SK-N-MC (cell line): ENCODE data around the gene PCDHA11.
"Not testable (repeated sequence)": the region's sequence is repeated elsewhere in the genome, so short reads cannot be mapped to it uniquely, and the experiment has no call there.

ENCODE experiments used
- DNase-seq: peaks from one replicate; pipeline ENCODE4 v3.0.0-alpha.2; 2011; ENCODE audit warnings: low read depth, low spot score
- H3K27ac ChIP-seq: fragments of 200-600 bp; sonication (generic); 2 replicates; pipeline ENCODE4 v1.5.1; 2016; ENCODE audit warnings: mixed run types
- H3K36me3 ChIP-seq: fragments of 200-600 bp; sonication (generic); 2 replicates; pipeline ENCODE4 v1.6.1; 2017; ENCODE audit warnings: antibody characterized with exemption, low read length, mixed read lengths; ENCODE audit not compliant: insufficient read depth
- H3K4me3 ChIP-seq: fragments of 200-600 bp; sonication (generic); 2 replicates; pipeline ENCODE4 v1.5.1; 2016
- H3K9ac ChIP-seq: fragments of 200-600 bp; sonication (generic); 2 replicates; pipeline ENCODE4 v1.8.0; 2017; ENCODE audit warnings: mixed run types, mixed read lengths; ENCODE audit not compliant: insufficient read length
- H3K9me3 ChIP-seq: fragments of 200-600 bp; sonication (generic); 2 replicates; pipeline ENCODE4 v1.6.1; 2017; ENCODE audit warnings: low read depth, mild to moderate bottlenecking, antibody characterized with exemption, low read length, moderate library complexity, mixed read lengths
- EZH2 ChIP-seq: fragments of 200-600 bp; sonication (generic); IDR thresholded peaks from one replicate; pipeline ENCODE4 v1.6.1; 2017; ENCODE audit warnings: antibody characterized with exemption
- FOXP2 ChIP-seq: optimal IDR thresholded peaks from 2 replicates; pipeline ENCODE3; 2011; ENCODE audit warnings: mild to moderate bottlenecking, moderate library complexity; ENCODE audit not compliant: insufficient read depth; ENCODE audit errors: extremely low read length, control extremely low read depth
- POLR2AphosphoS5 ChIP-seq: IDR thresholded peaks from 2 replicates; pipeline ENCODE4 v1.6.1; 2012; ENCODE audit warnings: mild to moderate bottlenecking, low read depth, low read length, borderline replicate concordance

PCDHA11 gene, protein sequence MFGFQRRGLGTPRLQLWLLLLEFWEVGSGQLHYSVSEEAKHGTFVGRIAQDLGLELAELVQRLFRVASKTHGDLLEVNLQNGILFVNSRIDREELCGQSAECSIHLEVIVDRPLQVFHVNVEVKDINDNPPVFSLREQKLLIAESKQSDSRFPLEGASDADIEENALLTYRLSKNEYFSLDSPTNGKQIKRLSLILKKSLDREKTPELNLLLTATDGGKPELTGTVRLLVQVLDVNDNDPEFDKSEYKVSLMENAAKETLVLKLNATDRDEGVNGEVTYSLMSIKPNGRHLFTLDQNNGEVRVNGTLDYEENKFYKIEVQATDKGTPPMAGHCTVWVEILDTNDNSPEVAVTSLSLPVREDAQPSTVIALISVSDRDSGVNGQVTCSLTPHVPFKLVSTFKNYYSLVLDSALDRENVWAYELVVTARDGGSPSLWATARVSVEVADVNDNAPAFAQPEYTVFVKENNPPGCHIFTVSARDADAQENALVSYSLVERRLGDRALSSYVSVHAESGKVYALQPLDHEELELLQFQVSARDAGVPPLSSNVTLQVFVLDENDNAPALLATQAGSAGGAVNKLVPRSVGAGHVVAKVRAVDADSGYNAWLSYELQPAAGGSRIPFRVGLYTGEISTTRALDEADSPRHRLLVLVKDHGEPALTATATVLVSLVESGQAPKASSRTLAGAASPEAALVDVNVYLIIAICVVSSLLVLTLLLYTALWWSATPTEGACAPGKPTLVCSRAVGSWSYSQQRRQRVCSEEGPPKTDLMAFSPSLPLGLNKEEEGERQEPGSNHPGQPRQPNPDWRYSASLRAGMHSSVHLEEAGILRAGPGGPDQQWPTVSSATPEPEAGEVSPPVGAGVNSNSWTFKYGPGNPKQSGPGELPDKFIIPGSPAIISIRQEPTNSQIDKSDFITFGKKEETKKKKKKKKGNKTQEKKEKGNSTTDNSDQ

DNA sequence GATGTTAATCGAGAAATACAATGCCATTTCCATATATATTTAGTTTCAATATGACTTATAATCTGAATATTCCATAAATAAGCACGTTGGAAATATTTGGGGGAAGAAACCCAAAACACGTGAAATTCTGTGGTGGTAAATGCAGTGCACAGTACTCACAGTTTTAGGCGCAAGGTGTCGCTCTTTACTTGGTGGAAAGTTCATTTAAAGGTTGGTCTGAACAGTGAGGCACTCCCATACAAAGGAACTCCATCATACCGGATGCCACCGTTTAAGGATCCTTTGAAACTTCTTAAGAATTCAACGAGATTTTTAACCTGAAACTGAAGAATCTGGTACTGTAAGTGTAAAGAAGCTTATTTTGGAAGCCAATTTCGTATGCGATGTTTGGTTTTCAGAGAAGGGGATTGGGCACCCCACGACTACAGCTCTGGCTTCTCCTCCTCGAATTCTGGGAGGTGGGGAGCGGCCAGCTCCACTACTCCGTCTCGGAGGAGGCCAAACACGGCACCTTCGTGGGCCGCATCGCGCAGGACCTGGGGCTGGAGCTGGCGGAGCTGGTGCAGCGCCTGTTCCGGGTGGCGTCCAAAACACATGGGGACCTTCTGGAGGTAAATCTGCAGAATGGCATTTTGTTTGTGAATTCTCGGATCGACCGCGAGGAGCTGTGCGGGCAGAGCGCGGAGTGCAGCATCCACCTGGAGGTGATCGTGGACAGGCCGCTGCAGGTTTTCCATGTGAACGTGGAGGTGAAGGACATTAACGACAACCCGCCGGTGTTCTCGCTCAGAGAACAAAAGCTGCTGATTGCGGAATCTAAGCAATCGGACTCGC, at the start of gene PCDHA11:
Gene PCDHA11 (plus strand): TSS at position 237 of the 834 bp plus-strand sequence. CDS start 147 bp downstream, at position 384.
- no peak for DNase-seq
- no peaks in the 10 kb centered on the region for H3K36me3 ChIP-seq
- no peak within 1 kb of the TSS for H3K9ac ChIP-seq
- no peak within 1 kb of the TSS for H3K4me3 ChIP-seq
- H3K27ac ChIP-seq, result no peak within 1 kb of the TSS
- no peak for TF ChIP-seq POLR2AphosphoS5
- no peak for TF ChIP-seq EZH2
- no peaks in the 10 kb centered on the region for H3K9me3 ChIP-seq

DNA sequence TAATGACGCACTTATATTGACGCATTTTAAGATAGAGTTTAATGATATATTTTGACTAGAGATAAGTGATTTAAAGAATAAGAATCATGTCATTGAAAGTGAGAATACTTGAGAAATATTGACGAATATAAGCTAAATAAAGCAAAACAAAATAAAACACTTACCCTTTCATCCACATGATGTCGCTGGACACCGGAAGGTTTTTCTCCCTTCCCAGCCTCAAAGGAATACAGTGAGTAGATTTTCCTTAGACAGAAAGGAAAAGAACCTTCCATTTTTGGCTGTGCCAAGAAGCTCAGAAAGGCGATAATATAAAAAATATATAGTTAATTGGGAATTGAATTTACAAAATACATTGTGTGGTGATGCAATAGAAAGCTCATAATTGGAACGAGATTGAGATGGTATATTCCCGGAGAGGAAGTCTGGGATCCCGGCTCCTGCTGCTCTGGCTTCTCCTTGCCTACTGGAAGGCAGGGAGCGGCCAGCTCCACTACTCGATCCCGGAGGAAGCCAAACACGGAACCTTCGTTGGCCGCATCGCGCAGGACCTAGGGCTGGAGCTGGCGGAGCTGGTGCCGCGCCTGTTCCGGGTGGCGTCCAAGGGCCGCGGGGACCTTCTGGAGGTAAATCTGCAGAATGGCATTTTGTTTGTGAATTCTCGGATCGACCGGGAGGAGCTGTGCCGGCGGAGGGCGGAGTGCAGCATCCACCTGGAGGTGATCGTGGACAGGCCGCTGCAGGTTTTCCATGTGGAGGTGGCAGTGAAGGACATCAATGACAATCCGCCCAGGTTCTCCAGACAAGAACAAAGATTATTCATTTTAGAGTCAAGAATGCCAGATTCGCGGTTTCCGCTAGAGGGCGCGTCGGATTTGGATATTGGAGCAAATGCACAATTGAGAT, 47.1 kb upstream of the PCDHA11 start, which contains the start of gene PCDHA5:
Gene PCDHA5 (plus strand): TSS at position 239 of the 906 bp plus-strand sequence.
- no peaks in the 10 kb centered on the region for H3K9me3 ChIP-seq
- no peaks in the 10 kb centered on the region for H3K36me3 ChIP-seq
- DNase-seq, result peak; percentile 58
- peak within 1 kb of the TSS; percentile 86 for H3K9ac ChIP-seq
- no peak for TF ChIP-seq EZH2
- TF ChIP-seq FOXP2, result no peak
- no peak for TF ChIP-seq POLR2AphosphoS5
- H3K27ac ChIP-seq, result peak within 1 kb of the TSS; percentile 52; the same call in 1 of the 2 replicates
- H3K4me3 ChIP-seq, result peak within 1 kb of the TSS; percentile 87

DNA sequence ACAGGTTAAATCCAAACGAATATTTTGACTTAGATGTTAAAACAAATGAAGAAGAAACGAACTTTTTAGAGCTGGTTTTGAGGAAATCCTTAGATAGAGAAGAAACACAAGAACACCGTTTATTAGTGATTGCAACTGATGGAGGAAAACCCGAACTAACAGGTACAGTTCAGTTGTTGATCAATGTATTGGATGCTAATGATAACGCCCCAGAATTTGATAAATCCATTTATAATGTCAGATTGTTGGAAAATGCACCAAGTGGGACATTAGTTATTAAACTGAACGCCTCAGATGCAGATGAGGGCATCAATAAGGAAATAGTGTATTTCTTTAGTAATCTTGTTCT, 46.5 kb upstream of the PCDHA11 start:
- Histone ChIP-seq H3K27ac (no peak overlapping the region), H3K9ac (peak overlapping the region; percentile 86), H3K36me3 (no peaks in the 10 kb centered on the region), H3K9me3 (no peaks in the 10 kb centered on the region; the same call in 1 of the 2 replicates), H3K4me3 (peak overlapping the region; percentile 87)
- no peak for DNase-seq
- TF ChIP-seq POLR2AphosphoS5, result no peak
- TF ChIP-seq FOXP2, result no peak
- no peak for TF ChIP-seq EZH2

DNA sequence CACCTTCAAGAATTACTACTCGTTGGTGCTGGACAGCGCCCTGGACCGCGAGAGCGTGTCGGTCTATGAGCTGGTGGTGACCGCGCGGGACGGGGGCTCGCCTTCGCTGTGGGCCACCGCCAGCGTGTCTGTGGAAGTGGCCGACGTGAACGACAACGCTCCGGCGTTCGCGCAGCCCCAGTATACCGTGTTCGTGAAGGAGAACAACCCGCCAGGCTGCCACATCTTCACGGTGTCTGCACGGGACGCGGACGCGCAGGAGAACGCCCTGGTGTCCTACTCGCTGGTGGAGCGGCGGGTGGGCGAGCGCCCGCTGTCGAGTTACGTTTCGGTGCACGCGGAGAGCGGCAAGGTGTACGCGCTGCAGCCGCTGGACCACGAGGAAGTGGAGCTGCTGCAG, 45.8 kb upstream of the PCDHA11 start:
- not testable (repeated sequence) for H3K4me3 ChIP-seq, H3K9ac ChIP-seq, H3K9me3 ChIP-seq, H3K27ac ChIP-seq, H3K36me3 ChIP-seq, DNase-seq

DNA sequence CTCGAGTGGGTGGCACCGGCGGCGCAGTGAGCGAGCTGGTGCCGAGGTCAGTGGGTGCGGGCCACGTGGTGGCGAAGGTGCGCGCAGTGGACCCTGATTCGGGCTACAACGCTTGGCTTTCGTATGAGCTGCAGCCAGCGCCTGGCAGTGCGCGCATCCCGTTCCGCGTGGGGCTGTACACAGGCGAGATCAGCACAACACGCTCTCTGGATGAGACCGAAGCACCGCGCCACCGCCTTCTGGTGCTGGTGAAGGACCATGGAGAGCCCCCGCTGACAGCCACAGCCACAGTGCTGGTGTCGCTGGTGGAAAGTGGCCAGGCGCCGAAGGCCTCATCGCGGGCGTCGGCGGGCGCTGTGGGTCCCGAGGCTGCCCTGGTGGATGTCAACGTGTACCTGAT, 45.3 kb upstream of the PCDHA11 start:
- Histone ChIP-seq H3K9ac (no peak overlapping the region), H3K27ac (no peak overlapping the region), H3K9me3 (no peaks in the 10 kb centered on the region; the same call in 1 of the 2 replicates), H3K36me3 (no peaks in the 10 kb centered on the region), H3K4me3 (no peak overlapping the region)
- no peak for DNase-seq
- TF ChIP-seq EZH2 (no peak), FOXP2 (no peak), POLR2AphosphoS5 (no peak)

DNA sequence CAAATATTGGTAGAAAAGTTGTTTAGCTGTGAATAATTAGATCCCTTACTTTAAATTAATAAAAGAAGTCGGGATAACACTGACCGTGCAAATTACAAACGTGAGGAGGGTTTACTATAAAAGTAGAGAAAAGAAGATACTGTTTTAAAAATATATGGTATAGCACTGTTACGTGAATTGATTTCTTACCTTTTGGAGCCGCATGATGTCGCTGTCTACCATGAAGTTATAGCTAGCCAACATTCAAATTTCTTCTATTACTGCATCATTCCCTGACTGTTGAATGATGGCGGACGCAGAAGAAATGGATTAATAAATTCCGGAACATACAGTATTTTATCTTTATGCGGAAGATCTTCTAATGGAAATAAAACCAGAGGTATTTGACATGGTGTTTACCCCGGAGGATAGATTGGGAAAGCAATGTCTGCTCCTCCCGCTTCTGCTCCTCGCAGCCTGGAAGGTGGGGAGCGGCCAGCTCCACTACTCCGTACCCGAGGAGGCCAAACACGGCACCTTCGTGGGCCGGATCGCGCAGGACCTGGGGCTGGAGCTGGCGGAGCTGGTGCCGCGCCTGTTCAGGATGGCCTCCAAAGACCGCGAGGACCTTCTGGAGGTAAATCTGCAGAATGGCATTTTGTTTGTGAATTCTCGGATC, 40.9 kb upstream of the PCDHA11 start, which contains the start of gene PCDHA6:
Gene PCDHA6 (plus strand): TSS at position 257 of the 658 bp plus-strand sequence. CDS start 132 bp downstream, at position 389.
- Histone ChIP-seq H3K9ac (no peak within 1 kb of the TSS), H3K9me3 (no peaks in the 10 kb centered on the region; the same call in 1 of the 2 replicates), H3K4me3 (no peak within 1 kb of the TSS), H3K27ac (no peak within 1 kb of the TSS), H3K36me3 (no peaks in the 10 kb centered on the region)
- DNase-seq, result no peak
- TF ChIP-seq EZH2, result no peak
- no peak for TF ChIP-seq FOXP2
- no peak for TF ChIP-seq POLR2AphosphoS5

DNA sequence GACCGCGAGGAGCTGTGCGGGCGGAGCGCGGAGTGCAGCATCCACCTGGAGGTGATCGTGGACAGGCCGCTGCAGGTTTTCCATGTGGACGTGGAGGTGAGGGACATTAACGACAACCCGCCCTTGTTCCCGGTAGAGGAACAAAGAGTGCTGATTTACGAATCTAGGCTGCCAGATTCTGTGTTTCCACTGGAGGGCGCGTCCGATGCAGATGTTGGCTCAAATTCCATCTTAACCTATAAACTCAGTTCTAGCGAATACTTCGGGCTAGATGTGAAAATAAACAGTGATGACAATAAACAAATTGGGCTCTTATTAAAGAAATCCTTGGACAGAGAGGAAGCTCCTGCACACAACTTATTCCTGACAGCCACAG, 40.4 kb upstream of the PCDHA11 start:
- H3K27ac ChIP-seq, result no peak overlapping the region
- no peak for DNase-seq
- no peaks in the 10 kb centered on the region for H3K36me3 ChIP-seq
- H3K4me3 ChIP-seq, result no peak overlapping the region
- H3K9ac ChIP-seq, result no peak overlapping the region
- no peaks in the 10 kb centered on the region; the same call in 1 of the 2 replicates for H3K9me3 ChIP-seq
- TF ChIP-seq POLR2AphosphoS5, result no peak
- TF ChIP-seq FOXP2, result no peak
- no peak for TF ChIP-seq EZH2

DNA sequence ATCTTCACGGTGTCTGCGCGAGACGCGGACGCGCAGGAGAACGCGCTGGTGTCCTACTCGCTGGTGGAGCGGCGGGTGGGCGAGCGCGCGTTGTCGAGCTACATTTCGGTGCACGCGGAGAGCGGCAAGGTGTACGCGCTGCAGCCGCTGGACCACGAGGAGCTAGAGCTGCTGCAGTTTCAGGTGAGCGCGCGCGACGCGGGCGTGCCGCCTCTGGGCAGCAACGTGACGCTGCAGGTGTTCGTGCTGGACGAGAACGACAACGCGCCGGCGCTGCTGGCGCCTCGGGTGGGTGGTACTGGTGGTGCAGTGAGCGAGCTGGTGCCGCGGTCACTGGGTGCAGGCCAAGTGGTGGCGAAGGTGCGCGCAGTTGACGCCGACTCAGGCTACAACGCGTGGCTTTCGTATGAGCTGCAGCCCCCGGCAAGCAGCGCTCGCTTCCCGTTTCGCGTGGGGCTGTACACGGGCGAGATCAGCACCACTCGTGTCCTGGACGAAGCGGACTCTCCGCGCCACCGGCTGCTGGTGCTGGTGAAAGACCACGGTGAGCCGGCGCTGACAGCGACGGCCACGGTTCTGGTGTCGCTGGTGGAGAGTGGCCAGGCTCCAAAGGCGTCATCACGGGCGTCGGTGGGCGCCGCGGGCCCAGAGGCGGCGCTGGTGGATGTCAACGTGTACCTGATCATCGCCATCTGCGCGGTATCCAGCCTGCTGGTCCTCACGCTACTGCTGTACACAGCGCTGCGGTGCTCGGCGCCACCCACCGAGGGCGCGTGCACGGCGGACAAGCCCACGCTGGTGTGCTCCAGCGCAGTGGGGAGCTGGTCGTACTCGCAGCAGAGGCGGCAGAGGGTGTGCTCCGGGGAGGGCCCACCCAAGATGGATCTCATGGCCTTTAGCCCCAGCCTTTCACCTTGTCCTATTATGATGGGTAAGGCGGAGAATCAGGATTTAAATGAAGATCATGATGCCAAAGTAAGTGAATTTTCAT, 39.0 kb upstream of the PCDHA11 start:
- not testable (repeated sequence) for H3K4me3 ChIP-seq, DNase-seq, H3K36me3 ChIP-seq, H3K9ac ChIP-seq, H3K9me3 ChIP-seq, H3K27ac ChIP-seq
